HG02759 (cell line): Measurements from ENCODE around the gene MPST.
A peak's percentile ranks its signal among the peaks of the same experiment; 100 is the strongest.

ENCODE experiments used
- ATAC-seq: cut with Tn5 transposase; IDR thresholded peaks from one replicate; pipeline ENCODE4 v1.9.1; 2021; ENCODE audit warnings: mild to moderate bottlenecking, moderate library complexity; ENCODE audit not compliant: unreplicated experiment

The MPST gene

GRCh38 chr22:37000676-37001534, 18.6 kb upstream of the MPST start:
- no peak for ATAC-seq

DNA sequence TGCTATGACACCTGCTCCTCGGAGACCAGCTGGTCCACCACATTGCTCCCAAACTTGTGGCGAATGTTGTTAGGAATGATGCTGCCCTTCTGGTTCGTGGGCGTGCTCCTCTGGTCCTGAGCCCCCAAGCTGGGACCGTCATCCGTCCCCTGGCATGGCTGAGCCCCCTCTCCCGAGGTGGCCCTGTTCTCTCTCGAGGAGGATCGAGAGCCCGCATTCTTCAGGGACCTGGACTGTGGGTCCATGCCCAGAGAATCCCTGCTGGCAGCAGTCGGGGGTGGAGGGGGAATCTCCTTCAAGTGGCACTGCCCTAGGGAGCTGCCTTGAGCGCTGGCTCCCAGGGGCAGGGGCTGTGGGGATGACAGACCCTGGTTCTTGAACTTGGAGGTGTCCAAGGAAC, 17.7 kb upstream of the MPST start:
- no peak for ATAC-seq

DNA sequence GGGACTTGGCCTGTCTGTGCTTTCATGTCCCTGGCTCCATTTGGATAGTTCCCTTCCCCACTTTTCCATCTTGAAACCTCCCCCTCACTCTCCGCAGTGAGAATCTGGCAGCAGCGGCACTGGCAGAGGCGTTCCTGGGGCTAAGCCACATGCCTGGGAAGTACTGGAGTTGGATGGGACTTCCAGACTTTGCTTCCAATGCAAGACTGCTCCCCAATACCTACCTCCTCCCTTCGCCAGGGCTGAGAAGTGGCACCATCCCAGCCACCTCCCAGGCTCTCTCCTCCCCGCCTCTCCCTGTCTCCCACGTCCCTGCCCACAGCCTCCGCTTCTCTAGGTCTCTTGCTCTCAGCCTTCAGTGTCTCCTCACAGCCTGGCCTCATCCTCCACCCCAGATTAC, 16.9 kb upstream of the MPST start:
- no peak for ATAC-seq

DNA sequence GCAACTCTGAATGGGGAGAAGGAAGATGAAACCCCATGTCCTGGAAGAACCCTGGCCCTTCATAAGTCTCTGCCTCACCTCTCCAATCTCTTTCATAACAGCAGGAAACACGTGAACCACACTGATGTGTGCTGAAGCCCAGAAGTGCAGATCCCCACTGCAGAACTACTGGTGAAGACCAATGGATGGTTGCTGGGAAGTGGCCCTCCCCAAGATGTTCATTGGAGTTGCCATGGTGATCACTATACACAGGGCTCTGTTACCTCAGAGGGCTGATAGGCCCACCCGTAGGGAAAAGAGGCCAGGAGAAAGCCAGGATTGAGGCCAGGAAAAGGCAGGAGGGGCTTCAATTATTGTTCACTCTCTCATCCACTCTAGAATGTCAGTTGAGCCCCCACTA, 11.9 kb upstream of the MPST start:
- ATAC-seq = no peak

- no peak for ATAC-seq
Measured at GRCh38 chr22:37008365-37008764, 11.2 kb upstream of the MPST start.

- ATAC-seq = no peak
Measured at GRCh38 chr22:37009490-37009889, 10.1 kb upstream of the MPST start.

GRCh38 chr22:37010174-37010573, 9.4 kb upstream of the MPST start:
- no peak for ATAC-seq

DNA sequence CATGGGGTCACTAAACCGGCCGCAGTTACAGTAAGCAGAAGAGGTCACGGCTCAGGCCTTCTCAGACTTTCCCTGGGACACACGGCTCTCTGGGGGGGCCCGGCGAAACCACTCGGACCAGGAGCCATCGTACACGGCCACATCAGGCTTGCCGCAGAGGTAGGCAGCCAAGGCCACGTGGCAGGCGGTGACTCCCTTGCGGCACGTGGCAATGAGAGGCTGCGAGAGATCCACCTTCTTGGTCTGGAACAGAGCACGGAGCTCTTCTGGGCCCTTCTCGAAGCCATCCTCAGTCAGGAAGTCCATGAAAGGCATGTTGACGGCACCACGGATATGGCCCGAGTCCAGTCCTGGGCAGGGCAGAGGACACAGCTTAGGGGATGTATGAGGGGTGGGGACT, 8.6 kb upstream of the MPST start:
- ATAC-seq = no peak

DNA sequence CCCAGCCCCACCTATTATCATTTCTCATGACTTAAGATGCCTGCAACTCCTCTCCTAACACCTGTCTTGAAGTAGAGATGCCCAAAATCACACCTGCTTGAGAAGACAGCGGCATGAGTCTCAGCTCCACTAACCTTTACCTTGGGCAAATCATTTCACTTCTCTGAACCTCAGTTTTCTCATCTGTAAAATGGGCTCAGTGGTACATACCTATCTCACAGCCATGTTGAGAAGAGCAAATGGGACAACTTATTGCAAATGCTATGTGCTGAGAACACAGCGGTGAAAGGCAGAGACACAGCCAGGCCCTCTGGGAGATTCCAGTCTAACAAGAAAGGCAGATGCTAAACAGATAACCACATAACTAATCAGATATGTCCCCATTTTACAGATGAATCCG, 8.1 kb upstream of the MPST start:
- no peak for ATAC-seq

- no peak for ATAC-seq
Measured at GRCh38 chr22:37012262-37012904, 7.2 kb upstream of the MPST start.

- ATAC-seq = no peak
Measured at GRCh38 chr22:37012956-37013355, 6.6 kb upstream of the MPST start.

- ATAC-seq = no peak
Measured at GRCh38 chr22:37014415-37014806, 5.1 kb upstream of the MPST start.

DNA sequence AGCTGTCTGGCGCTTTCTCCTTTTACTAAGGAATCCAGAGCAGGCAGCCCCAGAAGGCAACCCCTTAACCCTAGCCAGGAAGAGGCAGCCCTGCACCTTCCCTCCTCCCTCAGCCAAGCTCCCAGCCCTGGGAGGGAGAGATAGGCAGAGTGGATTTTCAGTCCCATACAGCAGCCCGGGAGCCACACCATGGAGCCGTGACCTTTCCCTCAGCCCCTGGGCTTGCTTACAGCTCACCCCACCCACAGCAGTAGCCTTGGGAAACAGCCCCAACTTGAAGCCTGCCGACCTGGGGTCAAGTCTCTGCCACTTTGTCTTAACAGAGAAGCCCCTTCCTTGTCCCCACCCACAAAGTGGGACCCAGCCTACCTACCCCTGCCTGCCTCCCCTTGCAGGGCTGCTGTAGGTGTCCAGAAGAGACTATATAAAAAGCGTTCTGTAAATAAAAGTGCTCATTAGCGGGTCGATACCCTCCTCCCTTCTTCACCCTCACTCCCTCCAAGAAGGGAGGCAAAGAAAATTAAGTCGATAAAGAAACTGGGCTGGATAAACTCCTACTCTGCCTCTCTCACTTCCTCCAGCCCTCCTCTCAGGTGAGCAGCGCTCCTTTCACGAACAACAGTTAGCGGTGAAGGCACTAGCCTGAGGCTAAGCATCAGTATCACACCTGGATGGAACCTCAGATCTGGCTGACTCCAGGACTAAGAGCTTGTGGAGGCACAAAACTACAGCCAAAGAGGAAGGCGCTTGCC, 4.5 kb upstream of the MPST start:
- ATAC-seq = no peak

- ATAC-seq = no peak
Measured at GRCh38 chr22:37015587-37015878, 4.0 kb upstream of the MPST start.

GRCh38 chr22:37016134-37016910, 3.2 kb upstream of the MPST start:
- ATAC-seq = no peak

DNA sequence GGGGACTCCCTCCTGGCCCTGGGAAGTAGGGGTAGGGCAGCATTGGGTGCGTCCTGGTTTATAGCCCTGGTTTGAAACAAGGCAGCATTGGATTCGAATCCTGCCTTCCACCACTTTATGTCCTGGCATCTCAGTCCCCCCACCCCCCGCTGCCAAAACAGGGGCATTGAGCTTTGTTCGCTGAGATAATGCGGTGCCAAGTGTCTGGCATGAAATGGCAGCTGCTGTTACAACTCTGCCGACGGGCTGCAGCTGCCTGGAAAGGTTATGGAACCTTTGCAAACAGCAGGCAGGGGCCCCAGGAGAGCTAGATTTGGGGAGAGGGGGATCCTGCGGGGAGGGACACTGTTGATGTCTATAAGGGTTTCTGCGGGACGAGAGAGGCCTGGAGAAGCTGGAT, 2.2 kb upstream of the MPST start:
- no peak for ATAC-seq

- ATAC-seq = no peak
Measured at GRCh38 chr22:37018086-37018814, 1.3 kb upstream of the MPST start.

DNA sequence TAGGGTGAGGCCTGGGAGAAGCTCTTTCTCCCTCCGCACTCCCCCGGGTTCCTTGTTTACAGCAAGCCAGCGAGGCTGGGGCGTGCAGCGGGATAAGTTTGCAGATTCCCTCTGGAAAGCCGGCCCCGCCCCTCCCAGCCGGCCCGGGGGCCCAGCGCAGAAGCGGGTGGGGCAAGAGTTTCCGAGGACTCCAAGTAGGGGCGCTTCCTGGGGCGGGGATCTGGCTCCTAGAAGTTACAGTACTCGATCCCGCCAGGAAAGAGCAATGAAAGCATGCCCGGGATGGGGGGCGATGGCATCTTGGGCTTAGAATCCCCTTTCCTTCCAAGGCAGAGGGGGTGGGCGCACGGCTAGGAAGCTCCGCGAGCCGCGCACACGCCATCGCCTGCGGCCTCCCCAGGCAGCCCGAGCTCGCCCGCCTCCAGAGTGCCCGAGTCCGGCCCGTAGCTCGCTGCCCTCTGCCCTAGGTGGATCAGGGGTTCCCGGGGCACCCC, 680 bp upstream of the MPST start:
- ATAC-seq = peak; percentile 23

GRCh38 chr22:37020192-37020479, 594 bp downstream of the MPST start:
- ATAC-seq = no peak

- no peak for ATAC-seq
Measured at GRCh38 chr22:37021041-37021440, 1.5 kb downstream of the MPST start.
